ENCODE data around the gene TSPEAR.

The TSPEAR gene

DNA sequence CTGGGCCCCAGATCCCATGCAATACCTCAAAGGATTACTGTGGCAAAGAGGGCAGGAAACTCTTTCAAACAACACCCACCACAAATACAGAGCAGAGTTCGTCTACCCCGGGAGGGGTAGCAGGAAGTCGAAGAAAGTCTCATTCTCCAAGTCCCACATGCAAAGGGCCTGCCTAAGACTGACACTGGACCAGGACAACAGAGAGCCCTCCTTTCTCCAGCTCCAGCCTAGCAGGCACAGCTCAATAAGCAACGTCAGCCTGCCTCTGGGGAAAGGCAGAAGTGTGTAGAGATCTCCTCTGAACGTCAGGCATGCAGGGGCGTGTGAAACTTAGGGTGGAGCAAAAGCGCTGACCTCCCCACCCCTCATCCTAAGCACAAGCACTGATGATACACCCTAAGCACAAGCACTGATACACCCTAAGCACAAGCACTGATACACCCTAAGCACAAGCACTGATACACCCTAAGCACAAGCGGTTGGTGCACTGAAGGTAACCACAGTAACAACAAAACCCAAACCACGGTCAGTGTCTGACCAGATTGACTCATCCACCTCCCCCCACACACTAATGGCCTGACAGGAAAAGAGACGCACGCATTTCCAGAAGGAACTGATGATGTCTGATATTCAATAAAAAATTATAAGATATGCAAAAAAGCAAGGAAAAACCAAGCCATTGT lies 52.3 kb downstream of the TSPEAR start:
- Histone ChIP-seq H3K36me3 (ENCODE audit: control insufficient read depth, insufficient read depth, low read length) (no peaks in the 10 kb centered on the region), H3K4me3 (replicated peaks; ENCODE audit: low read depth, low read length) (no peak overlapping the region), H3K27me3 (replicated peaks; ENCODE audit: control insufficient read depth, insufficient read depth, low read length) (no peaks in the 10 kb centered on the region)
- TF ChIP-seq, protein P1, sequence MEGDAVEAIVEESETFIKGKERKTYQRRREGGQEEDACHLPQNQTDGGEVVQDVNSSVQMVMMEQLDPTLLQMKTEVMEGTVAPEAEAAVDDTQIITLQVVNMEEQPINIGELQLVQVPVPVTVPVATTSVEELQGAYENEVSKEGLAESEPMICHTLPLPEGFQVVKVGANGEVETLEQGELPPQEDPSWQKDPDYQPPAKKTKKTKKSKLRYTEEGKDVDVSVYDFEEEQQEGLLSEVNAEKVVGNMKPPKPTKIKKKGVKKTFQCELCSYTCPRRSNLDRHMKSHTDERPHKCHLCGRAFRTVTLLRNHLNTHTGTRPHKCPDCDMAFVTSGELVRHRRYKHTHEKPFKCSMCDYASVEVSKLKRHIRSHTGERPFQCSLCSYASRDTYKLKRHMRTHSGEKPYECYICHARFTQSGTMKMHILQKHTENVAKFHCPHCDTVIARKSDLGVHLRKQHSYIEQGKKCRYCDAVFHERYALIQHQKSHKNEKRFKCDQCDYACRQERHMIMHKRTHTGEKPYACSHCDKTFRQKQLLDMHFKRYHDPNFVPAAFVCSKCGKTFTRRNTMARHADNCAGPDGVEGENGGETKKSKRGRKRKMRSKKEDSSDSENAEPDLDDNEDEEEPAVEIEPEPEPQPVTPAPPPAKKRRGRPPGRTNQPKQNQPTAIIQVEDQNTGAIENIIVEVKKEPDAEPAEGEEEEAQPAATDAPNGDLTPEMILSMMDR (IDR thresholded peaks at IDR 0.05; ENCODE audit: insufficient read depth, low read length, poor library complexity, severe bottlenecking): no peak
- DNase-seq (ENCODE audit: extremely low read depth, insufficient read length): no peak

DNA sequence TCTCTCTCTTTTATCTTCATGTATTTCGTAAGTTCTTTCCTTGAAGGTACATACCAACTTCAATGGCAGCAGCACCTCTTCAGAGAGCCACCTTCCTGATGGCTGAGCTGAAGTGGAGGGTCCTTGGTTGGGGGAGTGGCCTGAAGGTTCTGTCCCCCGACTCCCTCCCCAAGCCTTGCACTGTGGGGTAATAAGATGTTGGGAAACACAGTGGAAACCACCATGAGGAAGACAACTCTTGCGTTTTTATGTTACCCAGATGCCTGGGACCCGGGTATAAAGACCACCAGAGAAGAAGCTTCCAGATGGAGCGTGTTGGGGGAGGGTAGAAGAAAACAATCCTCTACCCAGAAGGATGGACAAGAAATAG lies 52.8 kb downstream of the TSPEAR start:
- Histone ChIP-seq H3K36me3 (ENCODE audit: control insufficient read depth, insufficient read depth, low read length) (no peaks in the 10 kb centered on the region), H3K27me3 (replicated peaks; ENCODE audit: control insufficient read depth, insufficient read depth, low read length) (no peaks in the 10 kb centered on the region), H3K4me3 (replicated peaks; ENCODE audit: low read depth, low read length) (no peak overlapping the region)
- TF ChIP-seq, protein P1 (IDR thresholded peaks at IDR 0.05; ENCODE audit: insufficient read depth, low read length, poor library complexity, severe bottlenecking): no peak
- DNase-seq (ENCODE audit: extremely low read depth, insufficient read length): no peak

DNA sequence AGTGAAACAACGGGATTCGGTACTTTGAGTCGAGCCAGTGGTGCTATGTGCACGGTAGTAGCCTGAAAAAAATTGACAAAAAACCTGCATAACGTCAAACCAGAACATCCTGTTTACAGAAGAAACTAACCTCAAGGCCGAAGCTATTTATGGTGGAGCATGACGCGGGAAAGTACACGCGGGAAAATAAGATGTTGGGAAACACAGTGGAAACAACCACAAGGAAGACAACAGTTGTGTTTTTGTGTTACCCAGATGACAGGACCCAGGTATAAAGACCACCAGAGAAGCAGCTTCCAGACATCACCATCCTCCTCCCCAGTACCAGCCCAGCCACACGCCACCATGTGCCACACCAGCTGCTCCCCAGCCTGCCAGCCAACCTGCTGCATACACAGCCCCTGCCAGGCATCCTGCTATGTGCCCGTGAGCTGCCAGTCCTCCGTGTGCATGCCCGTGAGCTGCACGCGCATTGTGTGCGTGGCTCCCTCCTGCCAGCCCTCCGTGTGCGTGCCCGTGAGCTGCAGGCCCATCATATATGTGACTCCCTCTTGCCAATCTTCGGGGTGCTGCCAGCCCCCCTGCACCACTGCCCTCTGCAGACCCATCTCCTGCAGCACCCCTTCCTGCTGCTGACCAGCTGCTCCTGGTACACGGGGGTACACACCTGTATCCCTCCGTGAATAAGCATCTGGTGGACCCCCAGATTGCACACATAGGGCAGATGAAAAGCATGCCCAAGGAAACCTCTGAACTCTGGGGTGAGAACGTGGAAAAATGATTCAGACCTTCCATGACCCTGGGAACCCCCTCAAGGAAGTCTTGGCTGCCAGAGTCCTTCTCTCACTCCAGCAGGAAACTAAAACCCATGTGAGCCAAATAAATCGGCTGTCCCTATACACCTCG lies 53.5 kb downstream of the TSPEAR start, which contains the start of gene KRTAP12-3:
KRTAP12-3 (plus strand) TSS at position 298 of the 906 bp plus-strand sequence; CDS start at position 346, 48 bp downstream.
- DNase-seq (ENCODE audit: extremely low read depth, insufficient read length): no peak
- TF ChIP-seq, protein P1 (IDR thresholded peaks at IDR 0.05; ENCODE audit: insufficient read depth, low read length, poor library complexity, severe bottlenecking): no peak
- no peak within 1 kb of the TSS for H3K4me3 ChIP-seq (replicated peaks; ENCODE audit: low read depth, low read length)
- H3K27me3 ChIP-seq (replicated peaks; ENCODE audit: control insufficient read depth, insufficient read depth, low read length): no peaks in the 10 kb centered on the region
- no peaks in the 10 kb centered on the region for H3K36me3 ChIP-seq (ENCODE audit: control insufficient read depth, insufficient read depth, low read length)

DNA sequence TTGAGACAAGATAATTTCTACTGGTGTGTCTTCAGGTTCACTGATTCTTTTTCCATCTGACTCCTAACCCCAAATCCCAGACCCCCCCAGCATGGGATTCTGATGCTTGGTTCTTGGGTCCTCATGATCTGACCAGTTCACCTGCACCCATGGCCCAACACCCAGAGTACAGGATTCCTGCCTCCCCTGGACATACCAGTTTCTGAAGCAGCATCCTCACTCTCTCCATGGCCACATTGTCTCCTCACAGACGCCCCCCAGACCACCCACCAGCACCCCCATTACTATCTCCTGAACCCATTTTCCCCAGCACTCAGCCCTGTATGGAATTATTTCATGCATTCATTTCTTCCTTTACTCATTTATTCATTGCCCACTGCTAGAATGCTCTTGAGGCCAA lies 54.5 kb downstream of the TSPEAR start:
- H3K27me3 ChIP-seq (replicated peaks; ENCODE audit: control insufficient read depth, insufficient read depth, low read length): no peaks in the 10 kb centered on the region
- no peaks in the 10 kb centered on the region for H3K36me3 ChIP-seq (ENCODE audit: control insufficient read depth, insufficient read depth, low read length)
- H3K4me3 ChIP-seq (replicated peaks; ENCODE audit: low read depth, low read length): no peak overlapping the region
- DNase-seq (ENCODE audit: extremely low read depth, insufficient read length): no peak
- TF ChIP-seq, protein P1 (IDR thresholded peaks at IDR 0.05; ENCODE audit: insufficient read depth, low read length, poor library complexity, severe bottlenecking): no peak

DNA sequence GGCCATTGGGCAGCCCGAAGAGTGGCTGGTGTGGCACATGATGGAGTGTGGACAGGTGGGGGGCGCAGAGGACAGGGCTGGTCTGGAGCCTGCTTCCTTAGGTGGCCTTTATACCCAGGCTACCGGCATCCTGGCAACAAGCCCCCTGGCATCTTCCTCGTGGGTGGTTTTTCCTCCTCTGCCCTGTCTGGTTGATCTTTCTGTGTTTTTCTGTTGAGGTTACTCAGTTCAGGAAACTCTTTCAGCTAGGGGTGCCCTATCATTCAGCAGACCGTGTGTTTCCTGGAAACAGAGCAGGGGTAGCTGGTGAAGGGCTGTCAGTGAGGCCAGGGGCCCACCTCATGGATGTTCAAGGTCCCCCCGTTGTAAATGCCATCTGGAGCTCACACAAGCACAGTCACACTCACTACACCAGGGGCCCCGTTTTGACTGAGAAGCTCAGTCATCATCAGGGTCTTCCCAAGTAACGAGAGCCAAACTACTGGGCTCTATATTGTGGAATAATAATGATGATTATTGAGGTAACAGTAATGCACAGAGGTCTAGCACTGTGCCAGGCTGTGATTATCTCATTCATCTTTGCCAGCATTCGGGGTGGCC lies 56.7 kb downstream of the TSPEAR start, which contains the start of gene KRTAP12-4:
KRTAP12-4 (minus strand) TSS at position 84 of the 600 bp plus-strand sequence; CDS start at position 39, 45 bp downstream.
- no peak for DNase-seq (ENCODE audit: extremely low read depth, insufficient read length)
- Histone ChIP-seq H3K36me3 (ENCODE audit: control insufficient read depth, insufficient read depth, low read length) (no peaks in the 10 kb centered on the region), H3K27me3 (replicated peaks; ENCODE audit: control insufficient read depth, insufficient read depth, low read length) (no peaks in the 10 kb centered on the region), H3K4me3 (replicated peaks; ENCODE audit: low read depth, low read length) (no peak within 1 kb of the TSS)
- TF ChIP-seq, protein P1 (IDR thresholded peaks at IDR 0.05; ENCODE audit: insufficient read depth, low read length, poor library complexity, severe bottlenecking): no peak

Measured in GM06990 (cell line).